ENCODE results near the gene PKN1. TPM values are rescaled to one million over a fixed set of nuclear protein-coding genes. Genes with fewer than 3 reads are reported as not detected.
"Not testable (repeated sequence)": the region's sequence is repeated elsewhere in the genome, so short reads cannot be mapped to it uniquely, and the experiment has no call there.

The PKN1 gene
- total RNA-seq, 1 donor: 127 TPM

DNA sequence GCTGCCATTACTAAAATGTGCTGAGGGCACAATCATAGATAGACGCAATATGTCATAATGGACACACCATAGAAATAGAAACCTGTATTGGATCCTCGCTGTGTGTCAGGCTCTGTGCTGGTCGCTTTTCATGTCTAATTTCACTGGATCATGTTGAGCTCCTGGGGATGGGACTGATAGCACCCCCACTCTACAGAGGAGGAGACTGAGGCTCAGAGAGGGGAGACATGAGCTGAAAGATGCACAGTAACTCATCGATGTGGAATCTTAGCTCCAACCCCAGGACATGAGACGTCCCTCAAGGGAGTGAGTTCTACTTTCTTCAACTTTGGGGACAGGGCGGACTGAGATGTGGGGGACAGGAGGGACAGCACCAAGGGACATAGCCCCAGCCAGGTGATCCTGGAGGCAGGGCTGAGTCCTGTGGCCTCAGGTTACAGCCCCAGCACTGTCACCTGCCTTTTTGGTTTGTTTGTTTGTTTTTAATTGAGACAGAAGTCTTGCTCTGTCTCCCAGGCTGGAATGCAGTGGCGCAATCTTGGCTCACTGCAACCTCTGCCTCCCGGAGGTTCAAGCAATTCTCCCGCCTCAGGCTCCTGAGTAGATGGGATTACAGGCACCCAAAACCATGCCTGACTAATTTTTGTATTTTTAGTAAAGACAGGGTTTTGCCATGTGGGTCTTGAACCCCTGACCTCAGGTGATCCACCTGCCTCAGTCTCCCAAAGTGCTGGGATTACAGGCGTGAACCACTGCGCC is 69.4 kb downstream of the PKN1 start:
- DNase-seq (ENCODE audit: low read depth): peak; percentile 44

DNA sequence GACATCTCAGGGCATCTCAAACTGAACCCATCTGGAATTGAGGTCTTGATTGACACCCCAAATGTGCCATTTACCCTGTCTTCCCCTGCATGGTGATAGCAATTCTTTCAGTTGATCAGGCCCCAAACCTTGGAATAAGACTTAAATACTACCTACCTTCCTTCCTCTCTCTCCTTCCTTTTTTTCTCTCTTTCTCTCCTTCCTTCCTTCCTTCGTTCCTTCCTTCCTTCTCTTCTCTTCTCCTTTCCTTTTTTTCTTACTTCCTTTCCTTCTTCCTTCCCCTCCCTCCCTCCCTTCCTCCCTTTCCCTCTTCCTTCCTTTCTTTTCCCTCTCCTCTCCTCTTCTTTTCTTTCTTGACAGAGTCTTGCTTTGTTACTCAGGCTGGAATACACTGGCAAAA is 70.2 kb downstream of the PKN1 start:
- TF ChIP-seq, protein P1, sequence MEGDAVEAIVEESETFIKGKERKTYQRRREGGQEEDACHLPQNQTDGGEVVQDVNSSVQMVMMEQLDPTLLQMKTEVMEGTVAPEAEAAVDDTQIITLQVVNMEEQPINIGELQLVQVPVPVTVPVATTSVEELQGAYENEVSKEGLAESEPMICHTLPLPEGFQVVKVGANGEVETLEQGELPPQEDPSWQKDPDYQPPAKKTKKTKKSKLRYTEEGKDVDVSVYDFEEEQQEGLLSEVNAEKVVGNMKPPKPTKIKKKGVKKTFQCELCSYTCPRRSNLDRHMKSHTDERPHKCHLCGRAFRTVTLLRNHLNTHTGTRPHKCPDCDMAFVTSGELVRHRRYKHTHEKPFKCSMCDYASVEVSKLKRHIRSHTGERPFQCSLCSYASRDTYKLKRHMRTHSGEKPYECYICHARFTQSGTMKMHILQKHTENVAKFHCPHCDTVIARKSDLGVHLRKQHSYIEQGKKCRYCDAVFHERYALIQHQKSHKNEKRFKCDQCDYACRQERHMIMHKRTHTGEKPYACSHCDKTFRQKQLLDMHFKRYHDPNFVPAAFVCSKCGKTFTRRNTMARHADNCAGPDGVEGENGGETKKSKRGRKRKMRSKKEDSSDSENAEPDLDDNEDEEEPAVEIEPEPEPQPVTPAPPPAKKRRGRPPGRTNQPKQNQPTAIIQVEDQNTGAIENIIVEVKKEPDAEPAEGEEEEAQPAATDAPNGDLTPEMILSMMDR (IDR thresholded peaks at IDR 0.05; ENCODE audit: insufficient read depth, low read depth, low read length): no peak
- no peak overlapping the region for H3K4me3 ChIP-seq (ENCODE audit: low read depth, low read length)
- DNase-seq (ENCODE audit: low read depth): no peak

More for the DNA sequence above, 69.4 kb downstream of the PKN1 start:
- TF ChIP-seq, protein P1 (IDR thresholded peaks at IDR 0.05; ENCODE audit: insufficient read depth, low read depth, low read length): no peak
- no peak overlapping the region for H3K4me3 ChIP-seq (ENCODE audit: low read depth, low read length)

DNA sequence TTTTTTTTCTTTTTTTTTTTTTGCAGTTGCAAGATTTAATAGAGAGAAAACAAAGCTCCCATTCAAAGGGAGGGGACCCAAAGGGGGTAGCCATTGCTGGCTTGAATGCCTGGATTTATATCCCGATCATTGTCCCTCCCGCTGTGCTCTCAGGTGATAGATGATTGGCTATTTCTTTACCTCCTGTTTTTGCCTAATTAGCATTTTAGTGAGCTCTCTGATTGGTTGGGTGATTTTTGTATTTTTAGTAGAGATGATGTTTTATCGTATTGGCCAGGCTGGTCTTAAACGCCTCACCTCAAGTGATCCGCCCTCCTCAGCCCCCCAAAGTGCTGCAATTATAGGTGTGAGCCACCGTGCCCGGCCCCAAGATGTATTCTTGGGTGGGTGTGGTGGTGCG is 71.5 kb downstream of the PKN1 start:
- not testable (repeated sequence) for H3K4me3 ChIP-seq (ENCODE audit: low read depth, low read length); DNase-seq (ENCODE audit: low read depth)

DNA sequence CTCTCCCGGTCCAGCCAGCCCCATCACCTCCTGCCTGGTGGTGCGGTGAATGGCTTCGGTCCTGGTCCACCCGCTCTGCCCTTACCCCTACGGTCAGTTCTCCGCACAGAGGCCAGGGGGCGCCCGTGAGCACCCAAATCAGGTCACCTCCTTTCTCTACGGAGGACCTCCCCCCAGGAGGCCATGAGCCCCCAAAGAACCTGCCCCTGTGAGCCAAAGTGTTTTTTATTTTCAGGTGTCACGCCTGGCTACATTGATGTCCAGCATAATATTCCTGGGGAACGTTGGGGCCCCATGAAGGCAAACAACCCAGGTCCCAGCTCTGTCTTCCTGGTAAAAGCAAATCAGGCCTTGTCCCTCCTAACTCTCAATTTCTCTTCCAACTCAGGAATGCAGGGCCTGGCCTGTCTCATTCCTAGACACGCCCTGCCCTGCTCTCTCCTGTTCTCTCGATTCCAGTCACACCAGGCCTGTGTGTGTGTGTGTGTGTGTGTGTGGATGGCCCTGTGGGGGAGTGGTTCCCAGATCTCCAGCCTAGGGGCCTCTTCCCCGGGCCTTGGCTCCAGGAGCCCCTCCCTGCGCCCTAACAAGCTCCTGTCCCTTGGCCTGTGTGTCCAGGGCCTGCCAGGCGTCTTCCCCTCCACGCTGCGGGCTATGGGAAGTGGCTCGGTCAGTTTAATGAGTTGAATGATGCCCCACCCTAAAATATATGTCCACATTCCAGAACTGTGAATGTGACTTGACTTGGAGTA is 72.6 kb downstream of the PKN1 start:
- peak; percentile 81 for DNase-seq (ENCODE audit: low read depth)
- no peak overlapping the region for H3K4me3 ChIP-seq (ENCODE audit: low read depth, low read length)
- TF ChIP-seq, protein P1 (IDR thresholded peaks at IDR 0.05; ENCODE audit: insufficient read depth, low read depth, low read length): peak; percentile 80

DNA sequence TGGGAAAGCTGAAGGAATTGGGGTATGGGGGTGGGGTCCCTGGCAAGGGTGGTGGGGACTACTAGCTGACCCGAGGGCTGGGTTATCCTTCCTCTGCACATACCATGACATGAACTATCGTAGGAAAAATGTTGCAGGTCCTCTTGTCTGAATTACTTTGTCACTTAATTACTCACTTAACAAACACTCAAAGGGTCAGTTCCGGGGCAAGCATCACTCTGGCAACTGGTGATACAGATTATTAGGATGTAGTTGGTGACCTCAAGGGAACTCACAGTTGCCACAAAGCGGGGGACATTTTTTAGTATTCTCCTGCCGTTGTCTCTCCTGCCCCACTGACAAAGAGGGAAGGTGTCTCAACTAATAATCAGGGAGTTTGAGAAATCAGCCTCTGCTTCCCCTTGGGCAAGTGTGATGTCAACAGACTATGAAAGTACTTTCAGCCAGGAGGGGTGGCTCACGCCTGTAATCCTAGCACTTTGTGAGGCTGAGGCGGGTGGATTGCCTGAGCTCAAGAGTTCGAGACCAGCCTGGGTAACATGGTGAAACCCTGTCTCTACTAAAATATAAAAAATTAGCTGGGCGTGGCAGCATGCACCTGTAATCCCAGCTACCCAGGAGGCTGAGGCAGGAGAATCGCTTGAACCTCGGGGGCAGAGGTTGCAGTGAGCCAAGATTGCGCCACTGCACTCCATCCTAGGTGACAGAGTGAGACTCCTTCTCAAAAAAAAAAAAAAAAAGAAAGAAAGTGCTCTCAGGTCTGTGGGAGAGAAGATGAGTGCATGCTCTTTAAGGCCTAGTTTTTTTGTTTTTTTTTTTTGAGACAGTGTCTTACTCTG is 74.8 kb downstream of the PKN1 start:
- peak; percentile 47 for DNase-seq (ENCODE audit: low read depth)
- no peak overlapping the region for H3K4me3 ChIP-seq (ENCODE audit: low read depth, low read length)
- TF ChIP-seq, protein P1 (IDR thresholded peaks at IDR 0.05; ENCODE audit: insufficient read depth, low read depth, low read length): no peak

DNA sequence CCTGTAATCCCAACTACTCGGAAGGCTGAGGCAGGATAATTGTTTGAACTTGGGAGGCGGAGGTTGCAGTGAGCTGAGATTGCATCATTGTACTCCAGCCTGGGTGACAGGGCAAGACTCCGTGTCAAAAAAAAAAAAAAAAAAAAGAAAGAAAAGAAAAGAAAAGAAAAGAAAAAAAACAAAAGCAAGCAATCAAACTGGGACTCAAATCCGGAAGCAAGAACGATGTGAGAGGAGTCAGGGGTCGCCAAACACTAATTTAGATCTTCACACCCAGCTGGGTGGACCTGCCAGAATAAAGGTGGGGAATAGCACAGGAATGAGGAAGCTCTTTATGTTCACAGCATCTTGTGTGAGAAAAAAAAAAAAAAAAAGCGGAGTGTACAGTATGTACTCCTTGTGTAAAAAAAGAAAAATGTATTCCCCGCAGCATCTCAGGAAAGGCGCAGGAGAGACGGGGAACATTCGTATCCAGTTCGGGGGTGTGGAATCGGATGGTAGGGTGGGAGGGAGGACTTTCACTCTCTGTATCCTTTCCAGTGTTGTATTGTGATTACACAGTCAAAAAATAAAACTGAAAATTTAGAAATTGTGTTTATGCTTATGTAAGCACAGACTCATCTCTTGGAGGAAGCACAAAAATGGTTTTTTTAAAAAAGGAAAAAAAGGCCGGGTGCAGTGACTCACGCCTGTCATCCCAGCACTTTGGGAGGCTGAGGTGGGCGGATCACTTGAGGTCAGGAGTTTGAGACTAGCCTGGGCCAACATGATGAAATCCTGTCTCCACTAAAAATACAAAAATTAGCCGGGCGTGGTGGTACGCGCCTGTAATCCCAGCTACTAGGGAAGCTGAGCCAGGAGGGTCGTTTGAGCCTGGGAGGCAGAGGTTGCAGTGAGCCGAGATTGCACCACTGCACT is 77.5 kb downstream of the PKN1 start:
- H3K4me3 ChIP-seq (ENCODE audit: low read depth, low read length): peak overlapping the region; percentile 34
- TF ChIP-seq, protein P1 (IDR thresholded peaks at IDR 0.05; ENCODE audit: insufficient read depth, low read depth, low read length): no peak
- peak; percentile 90 for DNase-seq (ENCODE audit: low read depth)
